ENCODE data around the gene SDHAF2. TPM values are rescaled to one million over a fixed set of nuclear protein-coding genes. Genes with fewer than 3 reads are reported as not detected.

Gene SDHAF2
- total RNA-seq, 4 donors from 2014 or later = 32.1 to 84.4 (median 53.8) TPM

- no peaks in the 10 kb centered on the region for H3K9me3 ChIP-seq
- no peaks in the 10 kb centered on the region for H3K36me3 ChIP-seq
- in situ Hi-C loops (cut with MboI; ENCODE audit: low sequenced_read_pairs in 4 of 4) (no loop called here), intact Hi-C loops (cut with DNase I; ENCODE audit: low total_unique reads) (no loop called here)
- no peak for DNase-seq
- no peak overlapping the region for H3K4me3 ChIP-seq
- H3K27me3 ChIP-seq = peaks cover 0 to 6% (median 4%) of the 10 kb centered on the region in 3 donors
- H3K27ac ChIP-seq = no peak overlapping the region
- TF ChIP-seq CTCF (IDR thresholded peaks at IDR 0.05 in 4 of 5, conservative IDR thresholded peaks at IDR 0.05 in 1 of 5) = no peak
- TF ChIP-seq POLR2A (IDR thresholded peaks at IDR 0.05) = no peak
- peaks cover 0 to 9% of the 10 kb centered on the region in 2 donors for H3K4me1 ChIP-seq
- no peak for ATAC-seq
Measured at GRCh38 chr11:61480261-61480993, 50.5 kb downstream of the SDHAF2 start.

GRCh38 chr11:61480994-61481335 lies 51.0 kb downstream of the SDHAF2 start:
- ATAC-seq (no peak), DNase-seq (no peak)
- peaks cover 0 to 9% of the 10 kb centered on the region in 2 donors for H3K4me1 ChIP-seq
- H3K9me3 ChIP-seq = no peaks in the 10 kb centered on the region
- no peak overlapping the region for H3K27ac ChIP-seq
- no peak for TF ChIP-seq CTCF (IDR thresholded peaks at IDR 0.05 in 4 of 5, conservative IDR thresholded peaks at IDR 0.05 in 1 of 5)
- TF ChIP-seq POLR2A (IDR thresholded peaks at IDR 0.05) = no peak
- intact Hi-C loops (cut with DNase I; ENCODE audit: low total_unique reads) = no loop called here
- in situ Hi-C loops (cut with MboI; ENCODE audit: low sequenced_read_pairs in 4 of 4) = no loop called here
- H3K27me3 ChIP-seq = peaks cover 0 to 6% (median 4%) of the 10 kb centered on the region in 3 donors
- no peak overlapping the region for H3K4me3 ChIP-seq
- H3K36me3 ChIP-seq = no peaks in the 10 kb centered on the region

GRCh38 chr11:61481806-61482205 lies 51.9 kb downstream of the SDHAF2 start:
- H3K27ac ChIP-seq = no peak overlapping the region
- ATAC-seq (no peak), DNase-seq (no peak)
- no peaks in the 10 kb centered on the region for H3K9me3 ChIP-seq
- TF ChIP-seq POLR2A (IDR thresholded peaks at IDR 0.05) (no peak), CTCF (IDR thresholded peaks at IDR 0.05 in 4 of 5, conservative IDR thresholded peaks at IDR 0.05 in 1 of 5) (no peak)
- no peaks in the 10 kb centered on the region for H3K36me3 ChIP-seq
- in situ Hi-C loops (cut with MboI; ENCODE audit: low sequenced_read_pairs in 4 of 4) = no loop called here
- peaks cover 0 to 6% (median 4%) of the 10 kb centered on the region in 3 donors for H3K27me3 ChIP-seq
- H3K4me1 ChIP-seq = peaks cover 0 to 9% of the 10 kb centered on the region in 2 donors
- no peak overlapping the region for H3K4me3 ChIP-seq
- intact Hi-C loops (cut with DNase I; ENCODE audit: low total_unique reads) = no loop called here

- in situ Hi-C loops (cut with MboI; ENCODE audit: low sequenced_read_pairs in 4 of 4) (no loop called here), intact Hi-C loops (cut with DNase I; ENCODE audit: low total_unique reads) (no loop called here)
- no peak for DNase-seq
- Histone ChIP-seq H3K27me3 (peaks cover 0 to 6% (median 4%) of the 10 kb centered on the region in 3 donors), H3K4me1 (peaks cover 0 to 3% of the 10 kb centered on the region in 2 donors), H3K4me3 (no peak overlapping the region), H3K9me3 (no peaks in the 10 kb centered on the region), H3K27ac (no peak overlapping the region), H3K36me3 (no peaks in the 10 kb centered on the region)
- TF ChIP-seq POLR2A (IDR thresholded peaks at IDR 0.05) (no peak), CTCF (IDR thresholded peaks at IDR 0.05 in 4 of 5, conservative IDR thresholded peaks at IDR 0.05 in 1 of 5) (peak in 4 of 5 experiments; percentile 18 to 49 (median 34))
- no peak for ATAC-seq
Measured at GRCh38 chr11:61482513-61482912, 52.6 kb downstream of the SDHAF2 start.

All from gastrocnemius medialis (tissue), 4 donors.